Adrenal gland (tissue), 5 donors: ENCODE data around the gene LGALS16.

ENCODE experiments used
- CTCF ChIP-seq, 6 experiments: fragments of 450-650 bp in 4 of 6; fragments of 200-600 bp in 2 of 6; sonication (generic) in 1 of 6; IDR thresholded peaks; 1 replicate in 5 of 6; 2 replicates in 1 of 6; pipeline versions ENCODE4 v1.5.1 to v1.8.0; 2016 to 2021; ENCODE audit warnings: antibody characterized with exemption in 6 of 6, mild to moderate bottlenecking in 2 of 6, moderate library complexity in 1 of 6
- POLR2A ChIP-seq, 2 donors: fragments of 450-650 bp; IDR thresholded peaks; one replicate each; pipeline ENCODE4 v1.6.1; 2017; ENCODE audit warnings: antibody characterized with exemption in 2 of 2, mild to moderate bottlenecking in 2 of 2, moderate library complexity in 1 of 2
- donor health status: DM: no; HTN: no; CAD: no.

- TF ChIP-seq POLR2A (IDR thresholded peaks at IDR 0.05) (no peak), CTCF (IDR thresholded peaks at IDR 0.05) (no peak)
Measured at GRCh38 chr19:39660661-39661060, 4.9 kb downstream of the LGALS16 start.
